HG03571 (cell line): ENCODE results near the gene BNIP3.
A peak's percentile ranks its signal among the peaks of the same experiment; 100 is the strongest.
"Not testable (repeated sequence)": the region's sequence is repeated elsewhere in the genome, so short reads cannot be mapped to it uniquely, and the experiment has no call there.

Experiments
- ATAC-seq: cut with Tn5 transposase; IDR thresholded peaks from one replicate; pipeline ENCODE4 v1.9.1; 2021; ENCODE audit not compliant: unreplicated experiment

Gene BNIP3

DNA sequence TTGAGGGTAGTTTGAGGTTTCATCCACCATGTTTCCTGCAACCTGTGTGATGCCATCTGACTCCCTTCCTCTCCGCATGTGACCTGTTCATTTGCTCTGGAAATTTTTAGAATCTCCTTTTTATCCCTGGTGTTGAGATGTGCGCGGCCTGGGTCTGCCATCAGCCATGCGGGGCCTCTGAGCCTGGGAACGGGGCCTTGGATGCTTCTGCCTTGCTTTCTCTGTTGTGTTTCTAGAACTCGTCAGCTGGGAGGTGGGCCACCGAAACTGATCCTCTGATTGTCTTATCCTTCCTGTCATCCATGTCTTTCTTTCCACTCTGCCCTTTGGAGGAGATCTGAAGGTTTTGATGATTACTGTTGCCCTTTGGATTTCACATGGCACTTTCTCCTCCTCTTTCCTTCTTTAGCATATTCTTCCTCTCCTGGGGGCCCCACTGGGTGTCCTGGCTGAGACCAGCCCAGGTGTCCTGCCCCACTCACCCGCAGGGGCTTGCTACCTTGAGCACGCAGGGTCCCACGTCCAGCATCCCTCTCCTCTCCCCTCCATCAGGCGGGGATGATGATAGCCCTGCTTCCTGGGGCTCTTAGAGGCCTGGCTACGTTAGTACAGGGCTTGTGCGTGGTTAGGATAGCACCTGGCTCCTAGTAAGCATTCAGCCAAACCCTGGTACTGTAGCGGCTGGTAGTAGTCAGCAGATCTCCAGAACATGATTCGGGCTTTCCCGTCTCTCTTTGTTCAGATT lies 51.0 kb downstream of the BNIP3 start:
- no peak for ATAC-seq

DNA sequence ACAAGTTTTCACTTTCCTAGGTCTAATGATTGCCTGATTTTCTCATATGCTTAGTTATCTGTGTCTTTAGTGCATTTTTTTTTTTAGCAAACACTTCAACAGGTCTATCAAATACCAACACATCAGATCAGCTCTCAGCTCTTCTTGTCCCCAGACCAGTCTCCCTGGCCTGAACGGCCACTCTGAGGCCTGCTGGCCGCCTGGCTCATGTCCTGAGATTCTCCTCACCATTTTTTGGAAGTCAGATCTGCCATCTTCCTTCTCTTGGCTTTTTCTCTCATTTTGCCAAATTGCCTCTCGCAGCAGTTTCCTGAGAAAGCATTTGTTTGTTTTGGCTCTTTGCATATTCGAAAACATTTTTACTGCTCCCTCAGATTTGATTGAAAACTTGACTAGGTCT lies 51.6 kb downstream of the BNIP3 start:
- no peak for ATAC-seq

DNA sequence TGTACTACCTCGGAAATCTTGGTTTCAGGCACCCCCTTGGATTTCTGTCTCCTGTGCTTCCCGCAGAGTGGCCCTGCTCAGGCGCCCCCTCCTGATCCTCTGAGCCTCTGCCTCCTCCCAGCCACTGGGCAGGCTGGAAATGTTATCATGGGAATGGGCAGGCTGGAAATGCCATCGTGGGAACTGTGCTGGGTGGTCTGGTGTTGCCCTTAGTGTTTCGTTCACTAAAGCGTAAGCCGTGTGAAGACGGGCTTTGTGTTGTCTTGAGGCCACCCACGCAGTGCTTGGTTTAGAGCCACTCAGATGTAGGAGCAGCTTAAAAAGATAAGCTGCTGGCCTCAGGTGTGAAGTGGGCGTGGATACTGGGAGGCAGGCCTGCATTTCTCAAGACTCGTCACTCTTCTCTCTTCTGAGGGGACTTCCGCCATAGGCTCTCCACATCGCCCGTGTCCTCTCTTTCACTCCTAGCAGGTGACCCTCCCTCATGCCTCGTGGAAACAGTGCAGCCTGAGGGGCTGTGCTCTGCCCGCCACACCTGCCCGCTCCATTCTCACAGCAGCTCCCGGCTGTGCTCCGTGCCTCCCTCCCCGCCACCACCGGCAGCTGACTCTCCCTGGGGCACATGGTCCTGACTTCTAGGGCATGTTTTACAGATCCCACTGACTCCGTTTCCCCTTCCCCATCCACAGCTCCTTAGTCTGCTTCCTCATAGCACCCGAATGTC lies 52.4 kb downstream of the BNIP3 start:
- ATAC-seq = no peak

DNA sequence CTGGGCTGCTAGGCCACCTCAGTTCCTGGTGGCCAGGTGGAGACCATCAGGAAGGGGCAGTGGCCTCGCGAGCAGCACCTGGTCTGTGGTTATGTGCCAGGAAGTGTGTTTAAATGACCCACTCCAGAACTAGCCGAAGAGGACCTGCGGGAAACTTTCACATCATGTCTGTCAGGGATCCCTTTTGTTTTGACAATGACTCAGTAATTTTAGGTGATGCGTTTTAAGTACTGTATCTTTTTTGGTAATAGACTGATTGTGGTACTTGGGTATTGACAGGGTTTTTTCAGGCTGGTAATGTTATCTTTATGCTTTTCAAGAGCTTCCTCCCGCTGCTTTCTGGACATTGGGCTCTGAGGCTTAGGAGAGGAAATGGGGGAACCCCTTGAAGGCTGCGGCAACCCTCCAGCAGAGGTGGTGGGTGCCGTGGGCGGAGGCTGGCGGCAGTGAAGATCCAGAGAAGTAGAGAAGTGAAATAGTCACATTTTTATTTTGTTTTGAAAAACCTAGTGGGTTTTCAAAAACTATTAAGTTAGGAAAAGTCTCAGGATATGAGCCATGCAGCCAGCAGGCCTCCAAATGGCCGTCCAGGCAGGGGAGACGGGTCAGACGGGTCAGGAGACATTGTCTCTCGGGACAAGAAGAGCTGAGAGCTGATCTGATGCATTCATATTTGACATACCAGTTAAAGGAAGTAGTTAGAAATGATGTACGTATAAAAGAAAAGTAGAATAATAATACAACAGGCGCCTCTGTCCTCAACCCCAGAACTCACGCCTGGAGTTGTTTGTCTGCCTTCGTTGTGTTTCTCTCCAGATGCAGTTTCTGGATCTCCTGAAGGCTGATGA lies 53.3 kb downstream of the BNIP3 start:
- peak; percentile 78 for ATAC-seq

DNA sequence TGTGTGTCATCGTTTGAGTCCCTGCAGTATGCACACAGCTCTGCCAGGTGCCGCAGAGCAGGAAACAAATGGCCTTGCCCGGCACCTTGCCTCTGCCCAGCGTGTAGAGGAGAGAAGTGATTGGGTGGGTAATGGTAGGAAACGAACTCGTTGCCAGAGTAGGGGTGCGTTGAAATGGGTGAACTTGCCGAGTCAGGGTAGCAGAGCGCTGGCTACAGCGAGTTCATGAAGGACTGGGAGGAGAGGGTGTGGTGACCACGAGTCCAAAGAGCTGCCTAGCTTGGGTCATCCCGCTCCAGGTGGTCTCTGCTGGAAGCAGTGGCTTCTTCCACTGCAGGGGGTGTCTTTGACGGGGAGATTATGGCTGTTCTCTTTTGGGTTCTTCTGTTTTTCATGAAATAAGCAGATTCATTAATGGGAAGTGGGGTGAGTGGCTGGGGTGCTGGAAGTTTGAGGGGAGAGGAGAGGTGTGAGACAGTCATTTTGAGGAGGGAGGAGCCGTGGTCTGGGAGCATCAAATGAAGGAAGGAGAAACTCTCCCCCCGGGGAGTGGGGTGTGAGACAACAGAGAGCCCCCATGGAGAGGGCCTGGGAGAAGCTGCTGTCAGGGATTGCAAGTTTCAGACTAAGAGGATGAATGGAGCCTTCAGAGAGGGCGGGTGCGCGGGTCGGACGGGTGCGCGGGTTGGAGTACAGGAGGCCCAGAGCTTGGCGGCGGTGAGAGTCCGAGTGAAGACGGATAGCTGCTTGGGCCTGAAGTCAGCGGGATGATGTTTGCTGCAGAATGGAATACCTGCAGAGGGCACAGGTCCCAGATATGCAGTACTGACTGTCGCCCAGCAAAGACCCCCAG lies 54.8 kb downstream of the BNIP3 start:
- ATAC-seq = no peak

DNA sequence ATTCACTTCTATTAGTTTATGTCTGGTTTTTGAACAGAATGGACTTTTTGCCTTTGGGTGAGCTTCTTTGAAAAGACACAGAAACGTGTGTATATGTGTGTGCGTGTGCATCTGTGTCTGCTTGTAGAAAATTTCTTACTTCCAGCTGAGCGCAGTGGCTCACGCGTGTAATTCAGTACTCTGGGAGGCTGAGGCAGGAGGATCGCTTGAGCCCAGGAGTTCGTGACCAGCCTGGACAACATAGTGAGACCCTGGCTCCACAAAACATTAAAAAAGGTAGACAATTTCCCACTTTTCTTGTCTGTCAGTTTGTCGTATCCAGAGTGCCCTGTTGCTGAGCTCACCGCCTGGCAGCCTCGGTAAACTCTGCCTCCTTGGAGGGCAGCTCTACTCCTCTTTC lies 55.5 kb downstream of the BNIP3 start:
- ATAC-seq = no peak

DNA sequence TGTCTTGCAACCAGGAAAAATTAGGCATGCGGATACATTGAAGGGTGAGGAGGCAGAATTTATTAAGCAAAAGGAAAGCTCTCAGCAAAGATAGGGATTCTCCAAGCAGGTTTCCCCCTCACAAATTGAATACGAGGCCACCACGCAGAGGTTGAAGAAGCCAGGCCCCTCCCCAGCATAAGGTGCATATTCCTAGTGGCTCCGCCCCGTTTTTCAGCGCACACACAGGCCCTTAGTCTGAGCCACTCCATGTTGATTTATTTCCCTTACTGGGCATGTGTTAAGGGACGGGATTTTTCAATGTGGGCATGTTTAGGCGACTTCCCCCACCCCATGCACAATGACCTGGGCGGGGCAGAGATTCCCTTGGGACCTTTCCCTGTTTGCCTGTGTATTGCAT lies 56.0 kb downstream of the BNIP3 start:
- no peak for ATAC-seq

DNA sequence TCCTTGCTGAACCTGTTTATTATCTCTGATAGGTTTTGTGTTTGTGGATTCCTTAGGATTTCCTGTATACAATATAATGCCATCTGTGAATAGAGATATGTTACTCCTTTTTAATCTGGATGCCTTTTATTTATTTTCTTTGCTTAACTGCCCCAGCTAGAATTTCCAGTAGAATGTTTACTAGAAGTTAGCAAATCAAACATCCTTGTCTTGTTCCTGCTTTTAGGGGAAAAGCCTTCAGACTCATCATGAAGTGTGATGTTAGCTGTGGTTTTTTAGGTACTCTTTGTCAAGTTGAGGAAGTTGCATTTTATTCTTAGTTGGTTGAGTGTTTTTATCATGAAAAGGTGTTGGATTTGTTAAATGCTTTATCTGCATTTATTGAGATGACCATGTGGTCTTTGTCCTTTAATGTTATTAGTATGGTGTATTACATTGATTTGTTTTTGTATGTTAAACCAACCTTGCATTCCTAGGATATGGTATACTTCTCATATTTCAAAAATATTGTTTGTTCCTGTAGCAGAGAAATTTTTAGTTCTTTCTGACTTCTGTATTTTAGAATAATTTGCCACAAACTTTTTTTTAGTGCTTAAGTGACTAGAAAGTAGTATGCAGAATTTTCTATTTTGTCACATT lies 56.6 kb downstream of the BNIP3 start:
- no peak for ATAC-seq

DNA sequence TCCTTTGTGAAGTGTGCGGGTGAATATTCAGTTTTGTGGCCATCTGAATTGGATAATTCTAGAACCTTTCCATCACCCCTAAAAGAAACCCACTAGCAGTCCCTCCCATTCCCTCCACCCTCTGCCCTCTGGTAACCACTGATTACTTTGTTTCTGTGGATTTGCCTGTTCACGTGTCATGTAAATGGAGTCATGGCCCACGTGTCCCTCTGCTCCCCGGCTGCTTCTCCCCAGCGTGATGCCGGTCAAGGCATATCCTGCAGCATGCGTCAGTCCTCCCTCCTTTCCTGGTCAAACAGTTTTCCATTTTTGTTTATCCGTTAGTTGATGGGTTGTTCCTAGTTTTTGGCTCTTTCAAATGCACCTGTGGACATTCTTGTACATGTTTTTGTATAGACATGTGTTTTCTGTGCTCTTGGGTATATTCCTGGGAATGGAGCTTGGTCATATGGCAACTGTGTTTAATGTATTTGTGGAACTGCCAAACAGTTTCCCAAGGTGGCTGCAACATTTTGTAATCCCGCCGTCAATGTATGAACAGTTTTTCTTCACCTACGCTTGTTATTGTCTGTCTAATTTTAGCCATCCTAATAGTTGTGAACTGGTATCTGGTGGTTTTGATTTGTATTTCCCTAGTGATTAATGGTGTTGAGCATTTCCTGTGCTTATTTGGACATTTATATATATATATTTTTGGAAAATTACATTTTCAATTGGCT lies 58.5 kb downstream of the BNIP3 start:
- ATAC-seq = no peak

DNA sequence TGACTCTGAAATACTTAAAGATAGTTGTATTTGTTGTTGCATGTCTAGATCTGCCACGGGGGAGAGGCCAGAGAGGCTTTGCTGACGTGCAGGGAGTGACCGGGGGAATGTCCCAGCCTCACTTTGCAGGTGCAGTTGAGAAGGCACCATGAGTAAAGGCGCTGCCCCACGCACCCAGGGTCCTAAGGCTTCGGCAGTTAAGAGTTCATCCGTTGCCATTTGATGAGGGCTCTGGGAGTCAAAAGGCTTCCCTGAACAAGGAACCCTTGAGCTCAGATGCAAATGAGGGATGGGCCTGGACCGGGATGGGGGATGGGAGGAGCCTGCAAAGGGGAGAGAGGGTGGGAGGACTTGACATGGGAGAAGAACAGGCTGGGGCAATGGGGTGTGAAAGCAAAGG lies 60.5 kb downstream of the BNIP3 start:
- ATAC-seq = no peak

DNA sequence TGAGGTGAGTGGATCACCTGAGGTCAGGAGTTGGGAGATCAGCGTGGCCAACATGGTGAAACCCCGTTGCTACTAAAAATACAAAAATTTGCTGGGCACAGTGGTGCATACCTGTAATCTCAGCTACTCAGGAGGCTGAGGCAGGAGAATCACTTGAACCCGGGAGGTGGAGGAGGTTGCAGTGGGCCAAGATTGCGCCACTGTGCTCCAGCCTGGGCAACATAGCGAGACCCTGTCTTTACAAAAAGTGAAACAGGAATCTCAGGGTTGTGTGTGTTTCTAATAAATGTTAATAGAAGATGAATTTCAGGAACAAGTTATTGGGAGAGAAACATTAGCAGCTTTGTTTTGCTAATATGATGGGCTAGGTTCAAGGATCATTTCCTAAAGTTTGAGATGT lies 61.0 kb downstream of the BNIP3 start:
- ATAC-seq = no peak

DNA sequence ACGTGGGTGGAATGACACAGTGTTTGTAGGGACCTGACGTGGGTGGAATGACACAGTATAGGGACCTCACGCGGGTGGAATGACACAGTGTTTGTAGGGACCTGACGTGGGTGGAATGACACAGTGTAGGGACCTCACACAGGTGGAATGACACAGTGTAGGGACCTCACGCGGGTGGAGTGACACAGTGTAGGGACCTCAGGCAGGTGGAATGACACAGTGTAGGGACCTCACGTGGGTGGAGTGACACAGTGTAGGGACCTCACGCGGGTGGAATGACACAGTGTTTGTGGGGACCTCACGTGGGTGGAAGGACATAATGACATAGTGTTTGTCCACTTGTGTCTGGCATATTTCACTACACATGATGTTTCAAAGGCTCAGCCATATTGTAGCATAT lies 61.6 kb downstream of the BNIP3 start:
- ATAC-seq = no peak

DNA sequence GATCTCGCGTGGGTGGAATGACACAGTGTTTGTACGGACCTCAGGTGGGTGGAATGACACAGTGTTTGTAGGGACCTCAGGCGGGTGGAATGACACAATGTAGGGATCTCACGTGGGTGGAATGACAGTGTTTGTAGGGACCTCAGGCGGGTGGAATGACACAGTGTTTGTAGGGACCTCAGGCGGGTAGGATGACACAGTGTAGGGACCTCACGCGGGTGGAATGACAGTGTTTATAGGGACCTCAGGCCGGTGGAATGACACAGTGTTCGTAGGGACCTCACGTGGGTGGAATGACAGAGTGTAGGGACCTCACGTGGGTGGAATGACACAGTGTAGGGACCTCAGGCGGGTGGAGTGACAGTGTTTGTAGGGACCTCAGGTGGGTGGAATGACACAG lies 62.3 kb downstream of the BNIP3 start:
- ATAC-seq = not testable (repeated sequence)
